ENCODE results near the gene TRHDE. TPM values are rescaled to one million over a fixed set of nuclear protein-coding genes. Genes with fewer than 3 reads are reported as not detected.

TRHDE gene, protein sequence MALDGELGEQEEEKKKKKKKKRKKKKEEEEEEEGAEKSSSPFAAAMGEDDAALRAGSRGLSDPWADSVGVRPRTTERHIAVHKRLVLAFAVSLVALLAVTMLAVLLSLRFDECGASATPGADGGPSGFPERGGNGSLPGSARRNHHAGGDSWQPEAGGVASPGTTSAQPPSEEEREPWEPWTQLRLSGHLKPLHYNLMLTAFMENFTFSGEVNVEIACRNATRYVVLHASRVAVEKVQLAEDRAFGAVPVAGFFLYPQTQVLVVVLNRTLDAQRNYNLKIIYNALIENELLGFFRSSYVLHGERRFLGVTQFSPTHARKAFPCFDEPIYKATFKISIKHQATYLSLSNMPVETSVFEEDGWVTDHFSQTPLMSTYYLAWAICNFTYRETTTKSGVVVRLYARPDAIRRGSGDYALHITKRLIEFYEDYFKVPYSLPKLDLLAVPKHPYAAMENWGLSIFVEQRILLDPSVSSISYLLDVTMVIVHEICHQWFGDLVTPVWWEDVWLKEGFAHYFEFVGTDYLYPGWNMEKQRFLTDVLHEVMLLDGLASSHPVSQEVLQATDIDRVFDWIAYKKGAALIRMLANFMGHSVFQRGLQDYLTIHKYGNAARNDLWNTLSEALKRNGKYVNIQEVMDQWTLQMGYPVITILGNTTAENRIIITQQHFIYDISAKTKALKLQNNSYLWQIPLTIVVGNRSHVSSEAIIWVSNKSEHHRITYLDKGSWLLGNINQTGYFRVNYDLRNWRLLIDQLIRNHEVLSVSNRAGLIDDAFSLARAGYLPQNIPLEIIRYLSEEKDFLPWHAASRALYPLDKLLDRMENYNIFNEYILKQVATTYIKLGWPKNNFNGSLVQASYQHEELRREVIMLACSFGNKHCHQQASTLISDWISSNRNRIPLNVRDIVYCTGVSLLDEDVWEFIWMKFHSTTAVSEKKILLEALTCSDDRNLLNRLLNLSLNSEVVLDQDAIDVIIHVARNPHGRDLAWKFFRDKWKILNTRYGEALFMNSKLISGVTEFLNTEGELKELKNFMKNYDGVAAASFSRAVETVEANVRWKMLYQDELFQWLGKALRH
- total RNA-seq (ENCODE audit: low replicate concordance), result 0.38 TPM in 1 of 2 replicates, not detected in the other

DNA sequence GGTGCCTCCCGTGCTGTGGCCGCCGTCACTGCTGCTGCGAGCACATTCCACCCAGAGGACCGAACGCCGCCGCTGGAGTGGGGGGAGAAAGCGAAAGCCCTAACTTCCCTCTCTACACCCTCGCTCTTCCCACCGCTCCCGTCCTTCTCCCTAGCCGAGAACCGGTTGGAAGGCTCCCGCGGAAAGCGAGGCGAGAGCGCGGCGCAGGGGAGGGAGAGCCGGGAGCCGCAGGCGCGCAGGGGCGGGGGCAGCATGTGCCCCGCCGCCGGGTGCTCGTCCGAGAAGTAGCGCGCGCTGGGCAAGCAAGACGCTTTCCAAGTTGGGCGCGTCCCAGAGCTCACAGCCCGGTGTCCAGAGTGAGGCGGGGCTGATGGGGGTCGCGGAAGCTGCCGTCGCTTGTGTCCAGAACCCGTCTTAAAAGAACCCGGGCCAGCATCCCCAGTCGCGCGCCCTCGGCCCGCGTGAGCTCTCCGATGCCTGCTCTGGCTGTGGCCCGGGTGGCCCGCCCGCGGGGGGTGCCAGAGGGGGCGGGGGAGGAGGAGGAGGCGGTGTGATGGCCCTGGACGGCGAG, at the start of gene TRHDE:
Gene TRHDE (plus strand): TSS at position 280 of the 571 bp plus-strand sequence. CDS start 274 bp downstream, at position 554.

Data from smooth muscle cell of the coronary artery (primary cell).